GM18873 (cell line): Measurements from ENCODE around the gene SLC6A17.

Source experiments
- ATAC-seq: cut with Tn5 transposase; IDR thresholded peaks from one replicate; pipeline ENCODE4 v1.9.1; 2021; ENCODE audit warnings: mild to moderate bottlenecking, moderate library complexity, moderate number of reproducible peaks; ENCODE audit not compliant: unreplicated experiment, low FRiP score

SLC6A17 gene

DNA sequence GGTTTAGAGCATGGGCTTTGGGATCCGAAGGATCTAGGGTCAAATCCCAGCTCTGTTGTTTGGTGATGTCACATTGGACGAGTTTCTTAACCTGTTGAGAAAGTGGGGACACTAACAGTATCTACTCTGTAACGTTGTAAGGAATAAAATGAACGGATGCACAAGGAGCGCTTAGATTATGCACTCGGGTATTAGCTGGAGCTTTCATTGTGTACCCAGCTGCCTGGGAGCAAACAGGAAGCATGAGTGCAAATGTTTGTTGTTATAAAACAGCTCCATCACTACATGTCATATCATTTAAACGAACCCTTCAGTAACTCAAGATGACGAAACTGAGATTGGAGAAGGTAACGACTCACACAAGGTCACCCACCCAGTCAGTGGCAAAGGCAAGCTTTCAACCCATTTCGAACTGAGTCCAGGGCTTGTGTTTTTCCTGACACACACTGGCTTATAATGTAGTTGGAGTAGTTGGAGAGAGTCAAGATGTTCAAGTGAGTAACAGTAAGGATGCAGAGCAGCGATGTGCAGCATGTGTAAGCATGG lies 16.2 kb upstream of the SLC6A17 start:
- ATAC-seq: no peak

DNA sequence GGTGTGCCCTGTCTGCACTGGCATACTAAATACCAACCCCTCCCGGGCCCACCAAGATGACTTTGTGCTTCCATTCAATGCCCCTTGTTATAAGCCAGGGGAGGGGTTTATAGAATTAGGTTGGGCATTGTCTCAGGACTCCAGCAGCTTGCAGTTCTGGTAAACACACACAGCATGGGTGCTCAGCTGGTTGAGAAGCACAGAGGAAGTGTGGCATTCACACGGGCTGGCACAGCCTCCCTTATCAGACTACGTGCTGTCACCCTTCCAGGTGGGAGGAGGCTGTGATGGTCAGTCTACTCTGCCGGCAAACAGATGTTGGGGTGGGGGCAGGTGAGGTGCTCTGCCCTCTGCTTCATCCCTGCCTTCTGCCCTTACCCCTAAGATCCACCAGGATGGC lies 15.0 kb upstream of the SLC6A17 start:
- no peak for ATAC-seq

DNA sequence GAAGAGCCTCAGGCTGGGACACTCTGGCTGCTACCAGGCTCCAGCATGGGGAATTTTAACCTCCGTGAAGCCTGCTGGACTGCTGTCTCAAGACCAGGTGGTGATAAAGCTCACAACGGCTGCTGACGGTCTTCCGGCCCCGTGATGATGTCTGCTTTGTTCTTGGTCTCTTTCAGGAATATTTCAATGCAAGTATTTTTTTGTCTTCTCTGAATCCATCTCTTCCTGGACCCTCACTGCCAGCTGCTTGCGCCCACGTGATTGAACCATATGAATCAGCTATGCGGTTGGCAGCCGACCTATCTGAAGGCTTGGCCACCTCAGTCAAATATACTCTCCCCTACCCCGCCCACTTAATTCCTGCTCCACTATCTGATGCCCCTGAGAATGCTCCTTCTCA lies 14.6 kb upstream of the SLC6A17 start:
- no peak for ATAC-seq

DNA sequence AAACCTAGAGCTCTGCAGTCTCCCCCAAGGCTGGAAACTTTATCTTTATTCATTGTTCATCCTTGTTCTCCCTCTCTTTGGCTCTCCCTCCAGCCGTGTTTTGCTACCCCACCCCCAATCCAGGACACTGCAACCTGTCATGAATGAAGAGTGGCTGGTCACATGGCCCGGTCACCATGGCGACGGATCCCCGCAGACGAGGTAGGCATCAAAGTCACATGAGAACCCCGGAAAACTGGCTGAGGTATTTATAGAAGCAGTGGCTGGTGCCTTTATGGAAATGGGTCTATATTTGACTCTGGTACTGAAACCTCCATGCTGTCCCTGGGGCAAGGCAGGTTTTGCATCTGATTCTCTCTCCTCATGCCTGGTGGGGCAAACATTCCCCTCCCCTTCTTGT lies 13.4 kb upstream of the SLC6A17 start:
- ATAC-seq: no peak

DNA sequence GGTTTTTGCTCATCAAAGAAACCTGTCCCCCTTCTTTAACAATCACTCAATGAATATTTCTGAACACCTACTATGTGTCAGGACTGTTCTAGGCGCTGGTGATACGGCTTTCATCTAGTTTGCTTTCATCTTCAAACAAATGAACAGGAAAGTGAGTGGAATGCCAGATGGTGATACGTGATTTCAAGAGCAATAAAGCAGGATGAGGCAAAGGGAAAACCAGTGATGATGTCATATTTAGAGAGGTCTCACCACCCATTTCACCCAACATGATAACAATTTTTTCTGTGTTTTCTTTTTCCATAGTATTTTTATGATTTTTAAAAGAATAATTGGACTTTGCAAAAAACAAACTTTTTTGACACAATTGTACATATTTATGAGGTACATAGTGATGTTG lies 11.3 kb upstream of the SLC6A17 start:
- ATAC-seq: no peak

DNA sequence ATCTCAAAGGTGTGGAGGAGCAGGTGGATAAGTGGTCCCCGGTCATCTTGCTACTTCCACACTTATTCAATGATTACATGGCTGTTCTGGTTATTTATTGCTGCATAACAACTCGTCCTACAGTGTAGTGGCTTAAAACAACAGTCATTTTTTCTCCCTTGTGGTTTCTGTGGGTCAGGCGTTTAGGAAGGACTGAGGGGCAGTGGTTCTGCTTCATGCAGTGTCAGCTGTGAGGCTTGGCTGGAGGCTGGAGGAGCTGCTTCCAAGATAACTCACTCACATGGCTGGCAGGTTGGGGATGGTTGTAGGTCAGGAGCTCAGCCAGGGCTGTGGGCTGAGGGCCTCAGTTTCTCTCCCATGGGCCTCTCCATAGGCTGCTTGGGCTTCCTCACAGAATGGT lies 5.9 kb upstream of the SLC6A17 start:
- no peak for ATAC-seq

DNA sequence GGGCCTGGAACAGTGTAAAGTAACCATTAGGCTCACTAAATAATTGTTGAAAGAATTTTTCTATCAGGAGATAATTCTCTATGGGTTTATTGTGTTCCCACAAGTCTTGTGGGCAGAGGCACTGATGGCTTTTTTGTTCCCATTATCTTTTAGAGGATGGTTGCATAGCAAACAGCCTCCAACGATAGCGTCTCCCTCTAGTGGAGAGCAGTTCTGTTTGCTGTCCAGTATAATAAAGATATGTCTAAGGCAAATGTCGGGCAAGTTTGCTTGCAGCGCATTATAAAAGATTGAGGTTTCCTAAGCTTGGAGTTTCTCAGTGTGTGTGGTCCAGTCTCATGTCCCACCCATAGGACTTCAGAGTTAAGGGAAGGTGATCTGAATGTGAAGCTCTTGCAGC lies 1.3 kb upstream of the SLC6A17 start:
- ATAC-seq: no peak

DNA sequence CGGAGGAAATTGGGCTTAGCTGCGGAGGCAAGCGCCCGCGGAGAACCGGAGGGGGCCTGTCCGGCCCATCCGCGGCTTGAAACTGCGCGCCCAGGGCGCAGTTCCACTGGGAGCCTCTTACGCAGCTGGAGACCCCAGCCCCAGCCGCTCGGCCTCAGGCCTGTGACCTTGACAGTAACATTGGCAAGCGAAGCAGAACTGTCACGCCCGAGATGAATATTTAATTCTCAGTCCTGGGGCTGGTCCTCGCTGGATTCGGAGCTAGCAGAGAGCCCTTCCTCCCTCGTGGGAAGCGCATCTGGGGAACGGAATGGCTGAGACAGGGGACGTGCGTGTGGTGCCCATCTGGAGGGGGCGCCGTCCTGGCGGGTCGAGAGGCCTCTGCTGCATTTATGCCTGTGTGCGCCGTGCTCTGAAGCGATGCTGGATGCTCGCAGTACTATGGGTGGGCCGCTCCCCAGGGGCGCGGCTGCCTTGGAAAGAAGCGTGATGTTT lies 928 bp downstream of the SLC6A17 start:
- no peak for ATAC-seq

DNA sequence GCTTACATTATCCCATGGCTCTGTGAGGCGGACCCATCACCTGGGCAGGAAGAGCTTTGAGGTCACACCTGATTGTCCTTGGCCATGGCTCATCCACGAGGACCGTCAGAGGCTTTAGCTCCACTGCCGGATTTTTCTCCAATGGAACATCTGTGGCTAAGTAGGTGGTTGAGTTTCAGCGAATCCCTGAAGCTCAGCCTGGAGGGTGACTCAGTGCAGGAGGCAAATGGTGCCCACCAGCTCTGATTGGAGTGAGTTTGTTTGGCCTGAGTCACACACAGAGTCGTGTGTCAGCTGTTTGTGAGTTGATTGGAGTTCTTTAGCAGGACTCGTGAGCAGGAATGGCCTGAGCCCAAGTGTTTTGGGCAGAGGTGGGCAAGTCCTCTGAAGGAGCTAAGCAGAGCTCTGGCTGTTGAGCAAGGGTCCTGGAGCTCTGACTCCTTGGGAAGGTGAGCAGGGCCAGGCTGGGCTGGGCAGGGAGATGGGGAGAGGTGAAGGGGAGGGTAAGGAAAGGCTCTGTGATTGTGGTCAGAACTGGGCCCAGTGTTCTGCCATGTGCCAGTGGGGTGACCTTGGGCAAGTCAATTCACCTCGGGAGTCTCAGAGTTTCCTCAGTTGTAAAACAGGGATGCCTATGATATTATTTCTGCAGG lies 2.0 kb downstream of the SLC6A17 start:
- ATAC-seq: no peak

DNA sequence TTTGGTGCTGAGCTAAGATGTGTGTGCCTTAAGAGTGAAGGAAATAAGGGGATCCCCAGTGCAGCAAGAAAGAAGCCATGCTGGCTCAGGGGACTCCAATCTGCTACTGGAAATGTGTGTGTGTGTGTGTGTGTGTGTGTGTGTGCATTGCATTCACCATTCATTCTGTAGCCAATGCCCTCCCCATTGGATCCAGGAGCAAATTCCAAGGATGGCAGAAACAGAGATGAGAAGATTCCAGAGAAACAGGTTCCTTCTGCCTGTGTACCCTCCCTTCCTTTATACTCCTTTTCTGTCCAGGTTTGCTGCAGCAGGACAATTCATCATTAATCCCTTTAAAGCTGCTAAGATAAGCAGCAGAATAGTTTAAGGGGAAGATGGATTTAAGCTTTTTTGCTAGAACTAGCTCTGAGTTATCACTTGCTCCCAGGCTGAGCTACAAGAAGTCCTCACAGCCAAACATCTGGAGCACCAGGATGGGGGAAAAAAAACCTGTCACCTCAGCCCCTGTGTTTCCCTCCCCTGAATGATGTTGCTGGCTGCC lies 3.2 kb downstream of the SLC6A17 start:
- ATAC-seq: no peak

DNA sequence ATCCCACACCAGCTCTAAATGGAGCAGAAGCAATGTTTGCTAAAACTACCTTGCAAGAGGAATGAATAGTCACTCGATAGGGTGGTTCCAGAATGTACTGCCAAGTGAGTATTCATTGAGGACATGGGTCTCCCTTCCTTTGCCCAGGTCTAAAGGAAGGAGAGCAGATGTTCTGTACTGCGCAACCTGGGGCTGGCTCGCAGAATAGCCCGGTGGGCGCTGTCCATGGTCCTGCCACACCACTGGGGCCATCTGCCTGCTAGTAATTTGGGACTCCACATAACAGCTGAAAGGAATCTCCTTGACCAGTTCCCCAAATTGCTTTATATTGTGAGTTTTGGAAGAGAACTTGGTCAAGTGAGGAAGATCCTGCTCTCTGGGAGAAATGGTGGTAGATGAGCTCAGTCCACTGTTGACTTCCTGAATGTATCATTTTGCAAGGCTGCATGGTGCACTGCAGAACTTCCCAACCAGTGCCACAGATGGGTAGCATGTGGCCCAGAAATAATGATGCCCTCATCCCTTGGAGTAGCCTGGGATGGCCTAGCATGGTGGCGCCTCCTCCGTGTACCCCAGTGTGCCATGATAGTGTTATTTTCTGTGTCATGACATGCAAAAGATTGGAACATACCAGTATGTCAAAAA lies 5.7 kb downstream of the SLC6A17 start:
- ATAC-seq: no peak

DNA sequence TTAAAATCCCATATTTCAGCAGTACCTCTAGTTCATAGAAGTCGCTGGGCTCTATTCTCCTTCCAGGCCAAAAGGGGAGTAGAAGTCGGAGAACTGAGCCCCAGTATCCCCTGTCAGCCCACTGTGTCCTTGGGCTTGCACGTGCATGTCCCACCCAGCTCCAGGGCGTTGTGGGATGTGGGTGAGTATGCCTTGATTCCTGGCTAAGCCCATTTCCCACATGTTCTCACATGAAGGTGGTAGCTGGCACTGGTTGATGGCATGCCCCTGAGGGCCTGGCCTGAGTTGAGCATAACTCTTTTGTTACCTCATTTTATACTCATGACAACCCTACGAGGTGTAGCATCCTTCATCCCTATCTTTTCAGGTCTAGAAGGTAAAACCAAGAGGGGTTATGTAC lies 8.0 kb downstream of the SLC6A17 start:
- no peak for ATAC-seq

DNA sequence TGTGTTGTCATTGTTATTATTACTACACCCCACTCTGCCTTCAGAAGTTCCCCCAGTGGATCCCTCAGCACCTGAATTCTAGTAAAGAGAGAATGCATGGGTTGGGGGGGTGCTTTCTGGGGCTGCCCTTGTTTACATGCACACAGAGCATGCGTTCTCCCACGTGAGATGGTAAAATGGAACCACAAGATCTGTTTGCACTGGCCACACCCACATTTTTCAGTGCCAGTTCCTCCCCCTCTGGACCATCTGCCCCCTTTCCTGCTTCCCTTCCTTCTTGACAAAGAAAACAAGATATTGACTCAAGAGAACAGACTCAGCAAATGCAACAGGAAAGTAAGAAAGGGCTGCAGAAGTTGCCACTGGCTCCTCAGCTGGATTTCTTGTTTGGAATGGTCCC lies 8.9 kb downstream of the SLC6A17 start:
- no peak for ATAC-seq

DNA sequence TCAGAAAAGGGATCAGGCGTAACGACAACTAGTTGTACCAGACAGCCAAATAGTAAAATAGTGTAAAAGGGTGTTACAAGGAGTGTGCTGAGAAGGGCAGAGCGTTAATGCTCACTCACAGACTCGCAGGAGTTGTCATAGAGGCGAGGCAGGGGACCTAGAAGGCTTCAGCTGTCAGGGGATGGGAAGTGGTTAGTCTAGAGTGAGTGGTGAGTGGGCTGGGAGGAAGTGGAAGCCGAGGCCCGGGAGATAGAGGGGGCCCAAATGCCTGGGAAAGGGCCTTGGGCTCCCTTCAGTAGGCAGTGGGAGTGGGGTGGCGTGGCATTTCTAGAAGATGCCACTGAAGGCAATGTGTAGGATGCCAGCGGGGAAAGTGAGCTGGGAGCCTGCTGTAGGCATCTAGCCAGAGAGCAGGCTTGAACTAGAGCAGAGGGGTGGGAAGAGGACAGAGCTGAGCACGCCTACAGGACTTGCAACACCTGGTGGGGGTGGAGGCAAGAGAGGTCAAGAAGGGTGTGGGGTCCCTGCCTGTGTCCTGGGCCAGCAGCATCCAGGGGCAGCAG lies 10.3 kb downstream of the SLC6A17 start:
- no peak for ATAC-seq

DNA sequence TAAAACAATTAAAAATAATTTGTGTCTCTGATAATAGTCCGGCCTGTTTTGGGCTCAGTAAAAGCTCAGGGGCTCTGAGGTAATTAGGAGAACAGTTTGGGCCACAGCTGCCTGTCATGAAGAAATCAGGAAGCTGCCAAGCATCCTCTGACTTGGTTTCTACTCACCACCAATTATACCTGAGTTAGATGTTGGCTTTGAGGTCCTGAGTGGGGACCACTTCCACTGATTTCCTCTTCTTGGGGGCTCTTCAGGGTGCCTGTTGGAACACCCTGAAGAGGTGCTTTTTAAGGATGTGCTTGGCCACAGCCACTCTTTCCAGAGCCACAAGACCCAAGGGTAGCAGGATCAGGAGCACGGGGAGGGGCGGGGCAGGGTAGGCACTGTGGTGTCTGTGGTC lies 10.9 kb downstream of the SLC6A17 start:
- no peak for ATAC-seq

DNA sequence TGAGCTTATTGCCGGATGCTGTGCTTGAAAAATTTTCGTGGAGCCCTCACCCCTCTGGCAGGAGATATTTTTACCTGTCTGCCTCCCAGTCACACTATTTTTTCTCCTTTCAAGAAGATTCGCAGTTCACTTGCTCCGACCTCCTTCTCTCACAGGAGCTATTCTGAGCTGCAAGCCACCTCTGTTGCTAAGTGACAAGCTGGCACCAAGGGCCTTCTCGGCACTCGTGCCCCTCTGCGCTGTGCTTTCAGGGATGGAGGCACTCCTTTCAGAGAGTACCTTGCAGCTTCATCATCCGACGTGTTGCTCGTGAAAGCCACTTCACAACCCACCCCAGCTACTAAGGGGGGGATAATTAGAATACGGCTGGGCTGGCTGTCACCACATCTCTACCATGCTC lies 11.6 kb downstream of the SLC6A17 start:
- ATAC-seq: no peak

DNA sequence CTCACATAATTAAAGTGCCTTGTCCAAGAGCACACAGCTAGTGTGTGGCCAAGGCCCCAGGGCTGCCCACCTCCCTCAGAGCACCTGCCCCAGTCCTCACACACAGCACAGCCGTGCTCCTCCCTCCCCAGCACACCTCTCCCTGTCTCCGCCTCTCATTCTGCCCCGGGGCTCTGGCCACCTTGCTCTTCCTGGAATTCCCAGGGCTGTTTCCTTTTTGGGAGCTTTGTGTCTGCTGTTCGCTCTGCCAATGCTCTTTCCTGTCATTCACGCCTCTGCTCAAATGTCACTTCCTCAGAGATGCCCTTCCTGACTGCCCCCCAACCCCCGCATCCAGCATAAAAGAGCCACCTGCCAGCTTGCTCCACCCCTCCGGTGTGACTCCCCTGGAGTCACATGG lies 13.3 kb downstream of the SLC6A17 start:
- ATAC-seq: no peak

DNA sequence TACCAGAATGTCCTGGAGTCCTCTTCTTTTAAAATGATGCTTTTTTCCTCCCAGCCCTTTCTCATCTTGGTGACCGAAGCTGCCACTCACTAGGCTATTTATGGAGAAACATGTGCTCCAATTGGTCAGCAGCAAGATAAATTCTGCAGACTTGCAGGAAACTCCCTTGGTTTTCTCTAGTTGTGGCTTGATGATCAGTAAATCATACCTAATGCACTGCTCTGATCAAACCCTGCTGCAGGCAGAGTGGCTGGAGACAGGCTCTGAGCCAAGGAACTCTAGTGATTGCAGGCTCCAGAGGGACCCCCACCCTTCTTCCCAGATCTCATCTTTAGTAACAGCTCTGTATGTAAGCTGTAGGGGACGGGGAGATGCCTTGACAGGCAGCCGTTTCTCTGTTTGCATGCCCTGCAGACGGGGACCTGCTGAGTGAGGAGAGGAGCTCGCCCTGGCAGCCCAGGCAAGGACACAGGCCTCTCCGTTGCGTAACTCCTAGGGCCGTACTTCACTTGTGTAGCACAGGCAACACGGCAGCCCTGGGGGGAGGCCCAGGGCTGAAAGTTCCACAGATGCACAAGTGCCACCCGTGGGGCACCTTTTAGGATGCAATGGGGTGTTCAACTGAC lies 14.5 kb downstream of the SLC6A17 start:
- ATAC-seq: no peak

DNA sequence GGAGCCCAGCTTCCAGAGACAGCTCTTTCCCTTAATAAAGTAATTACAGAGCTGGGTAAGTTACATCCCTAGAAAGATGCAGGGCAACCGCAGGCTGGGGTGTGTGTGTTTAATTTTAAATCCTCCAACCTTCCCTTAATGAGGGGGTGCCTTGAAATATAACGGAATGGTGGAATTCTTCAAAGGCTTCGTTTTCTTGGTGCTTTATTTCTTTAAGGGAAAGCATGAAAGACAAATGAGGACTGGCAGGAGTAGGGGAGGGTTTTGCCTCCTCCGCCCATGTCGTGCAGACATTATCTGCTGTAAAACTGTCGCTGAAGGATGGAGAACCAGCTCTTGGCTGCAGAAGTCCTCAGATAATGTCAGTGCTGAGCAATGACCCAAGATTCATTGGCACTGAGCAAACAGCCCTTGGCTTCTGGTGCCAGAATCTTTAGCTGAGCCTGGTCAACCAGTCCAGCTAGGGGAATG lies 15.5 kb downstream of the SLC6A17 start:
- no peak for ATAC-seq

DNA sequence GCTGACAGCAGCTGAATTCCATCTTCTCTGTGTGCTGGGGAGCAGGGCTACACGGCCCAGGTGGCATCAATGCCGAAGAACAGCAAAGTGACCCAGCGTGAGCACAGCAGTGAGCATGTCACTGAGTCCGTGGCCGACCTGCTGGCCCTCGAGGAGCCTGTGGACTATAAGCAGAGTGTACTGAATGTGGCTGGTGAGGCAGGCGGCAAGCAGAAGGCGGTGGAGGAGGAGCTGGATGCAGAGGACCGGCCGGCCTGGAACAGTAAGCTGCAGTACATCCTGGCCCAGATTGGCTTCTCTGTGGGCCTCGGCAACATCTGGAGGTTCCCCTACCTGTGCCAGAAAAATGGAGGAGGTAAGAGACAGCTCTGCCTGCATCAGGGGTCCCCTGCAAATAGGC lies 16.6 kb downstream of the SLC6A17 start:
- ATAC-seq: no peak
